Activated naive CD8-positive, alpha-beta T cell treated with anti-CD3 and anti-CD28 coated beads, Interleukin-2, amount 10 ng/mL, durations not matched to agents 7 days and 5 days (primary cell): ENCODE data around the gene PDS5B. TPM values are rescaled to one million over a fixed set of nuclear protein-coding genes. Genes with fewer than 3 reads are reported as not detected.
"Not testable (repeated sequence)": the region's sequence is repeated elsewhere in the genome, so short reads cannot be mapped to it uniquely, and the experiment has no call there.

ENCODE experiments used
- ATAC-seq: fragments of 150-1000 bp; cut with Tn5 transposase; one replicate; pipeline ENCODE4 v1.10.0; 2021; ENCODE audit warnings: low read depth, moderate library complexity
- POLR2A ChIA-PET: fragments of 350-600 bp; sonication (Branson Sonifier 250); formaldehyde crosslinking; loops from one replicate; lab custom pipeline; 2021; ENCODE audit warnings: antibody characterized with exemption; lab: Charles Lee
- DNase-seq: peaks from one replicate; pipeline ENCODE4 v3.0.0; 2021
- H3K27ac Mint-ChIP-seq: one replicate; pipeline ENCODE4 v1.8.0; 2022; ENCODE audit warnings: mild to moderate bottlenecking, mixed read lengths
- H3K27me3 Mint-ChIP-seq: one replicate; pipeline ENCODE4 v1.8.0; 2022; ENCODE audit warnings: mild to moderate bottlenecking, moderate library complexity, mixed read lengths
- H3K36me3 Mint-ChIP-seq: one replicate; pipeline ENCODE4 v1.8.0; 2021; ENCODE audit warnings: mild to moderate bottlenecking, mixed read lengths
- H3K4me1 Mint-ChIP-seq: one replicate; pipeline ENCODE4 v1.8.0; 2021; ENCODE audit warnings: mixed read lengths
- H3K4me3 Mint-ChIP-seq: one replicate; pipeline ENCODE4 v1.8.0; 2022; ENCODE audit warnings: mild to moderate bottlenecking, moderate library complexity, mixed read lengths
- H3K9me3 Mint-ChIP-seq: one replicate; pipeline ENCODE4 v1.8.0; 2021; ENCODE audit warnings: mixed read lengths
- total RNA-seq, 2 experiments: library from RNA; stranded (reverse); gene quantifications; one replicate each; pipeline ENCODE4 v1.2.3, GENCODE V29; 2021

Gene PDS5B
- total RNA-seq, 2 experiments from 2014 or later = 64.8 to 71.3 TPM

- POLR2A ChIA-PET = no interaction called here
- Mint-ChIP-seq H3K9me3 (no peaks in the 10 kb centered on the region), H3K4me3 (no peak overlapping the region), H3K36me3 (peaks cover 61% of the 10 kb centered on the region), H3K4me1 (no peaks in the 10 kb centered on the region), H3K27ac (no peak overlapping the region), H3K27me3 (no peaks in the 10 kb centered on the region)
- ATAC-seq = no peak
- DNase-seq = no peak
Observed at GRCh38 chr13:32682740-32683139, 96.5 kb downstream of the PDS5B start.

GRCh38 chr13:32687275-32687674, 101.0 kb downstream of the PDS5B start:
- H3K9me3 Mint-ChIP-seq = no peaks in the 10 kb centered on the region
- H3K36me3 Mint-ChIP-seq = peaks cover 30% of the 10 kb centered on the region
- no peaks in the 10 kb centered on the region for H3K4me1 Mint-ChIP-seq
- DNase-seq = no peak
- no peak overlapping the region for H3K27ac Mint-ChIP-seq
- H3K4me3 Mint-ChIP-seq = no peak overlapping the region
- ATAC-seq = no peak
- POLR2A ChIA-PET = no interaction called here
- no peaks in the 10 kb centered on the region for H3K27me3 Mint-ChIP-seq

GRCh38 chr13:32695602-32696250, 109.5 kb downstream of the PDS5B start:
- no peaks in the 10 kb centered on the region for H3K9me3 Mint-ChIP-seq
- ATAC-seq (no peak), DNase-seq (no peak)
- H3K27ac Mint-ChIP-seq = no peak overlapping the region
- no peak overlapping the region for H3K4me3 Mint-ChIP-seq
- H3K27me3 Mint-ChIP-seq = no peaks in the 10 kb centered on the region
- H3K36me3 Mint-ChIP-seq = peaks cover 30% of the 10 kb centered on the region
- POLR2A ChIA-PET = no interaction called here
- peaks cover 1% of the 10 kb centered on the region for H3K4me1 Mint-ChIP-seq

GRCh38 chr13:32707471-32707870, 121.2 kb downstream of the PDS5B start:
- no peak overlapping the region for H3K4me3 Mint-ChIP-seq
- peaks cover 48% of the 10 kb centered on the region for H3K36me3 Mint-ChIP-seq
- H3K27ac Mint-ChIP-seq = no peak overlapping the region
- peaks cover 11% of the 10 kb centered on the region for H3K4me1 Mint-ChIP-seq
- DNase-seq (no peak), ATAC-seq (no peak)
- peaks cover 8% of the 10 kb centered on the region for H3K9me3 Mint-ChIP-seq
- POLR2A ChIA-PET = no interaction called here
- no peaks in the 10 kb centered on the region for H3K27me3 Mint-ChIP-seq

GRCh38 chr13:32713397-32713796, 127.1 kb downstream of the PDS5B start:
- no peak for ATAC-seq

GRCh38 chr13:32716201-32716600, 129.9 kb downstream of the PDS5B start:
- ATAC-seq, H3K27me3 Mint-ChIP-seq, DNase-seq, H3K4me3 Mint-ChIP-seq, H3K4me1 Mint-ChIP-seq, H3K27ac Mint-ChIP-seq, POLR2A ChIA-PET: not testable (repeated sequence)
- H3K36me3 Mint-ChIP-seq = peaks cover 63% of the 10 kb centered on the region
- peaks cover 28% of the 10 kb centered on the region for H3K9me3 Mint-ChIP-seq

More at GRCh38 chr13:32713397-32713796, 127.1 kb downstream of the PDS5B start:
- POLR2A ChIA-PET = no interaction called here
- no peak for DNase-seq
- Mint-ChIP-seq H3K27me3 (no peaks in the 10 kb centered on the region), H3K4me1 (no peaks in the 10 kb centered on the region), H3K27ac (no peak overlapping the region), H3K36me3 (peaks cover 60% of the 10 kb centered on the region), H3K9me3 (peaks cover 26% of the 10 kb centered on the region), H3K4me3 (no peak overlapping the region)

GRCh38 chr13:32720026-32720425, 133.8 kb downstream of the PDS5B start:
- DNase-seq = no peak
- Mint-ChIP-seq H3K36me3 (peaks cover 53% of the 10 kb centered on the region), H3K4me1 (peaks cover 8% of the 10 kb centered on the region), H3K27me3 (no peaks in the 10 kb centered on the region), H3K4me3 (no peak overlapping the region), H3K9me3 (peaks cover 6% of the 10 kb centered on the region), H3K27ac (no peak overlapping the region)
- no peak for ATAC-seq
- POLR2A ChIA-PET = no interaction called here

GRCh38 chr13:32721131-32722034, 135.1 kb downstream of the PDS5B start:
- H3K27me3 Mint-ChIP-seq, H3K9me3 Mint-ChIP-seq, H3K27ac Mint-ChIP-seq, DNase-seq, H3K4me1 Mint-ChIP-seq, H3K4me3 Mint-ChIP-seq, ATAC-seq, POLR2A ChIA-PET: not testable (repeated sequence)
- peaks cover 50% of the 10 kb centered on the region for H3K36me3 Mint-ChIP-seq

GRCh38 chr13:32722340-32722739, 136.1 kb downstream of the PDS5B start:
- POLR2A ChIA-PET = no interaction called here
- Mint-ChIP-seq H3K27ac (no peak overlapping the region), H3K27me3 (no peaks in the 10 kb centered on the region), H3K4me3 (no peak overlapping the region), H3K4me1 (peaks cover 10% of the 10 kb centered on the region), H3K9me3 (peaks cover 4% of the 10 kb centered on the region), H3K36me3 (peaks cover 55% of the 10 kb centered on the region)
- DNase-seq (no peak), ATAC-seq (no peak)

GRCh38 chr13:32723987-32724386, 137.7 kb downstream of the PDS5B start:
- H3K27ac Mint-ChIP-seq = no peak overlapping the region
- POLR2A ChIA-PET = no interaction called here
- H3K36me3 Mint-ChIP-seq = peaks cover 58% of the 10 kb centered on the region

GRCh38 chr13:32726374-32727037, 140.3 kb downstream of the PDS5B start:
- Mint-ChIP-seq H3K27ac (no peak overlapping the region), H3K4me3 (no peak overlapping the region), H3K36me3 (peaks cover 67% of the 10 kb centered on the region), H3K27me3 (no peaks in the 10 kb centered on the region), H3K9me3 (peaks cover 5% of the 10 kb centered on the region), H3K4me1 (peaks cover 20% of the 10 kb centered on the region)
- DNase-seq (no peak), ATAC-seq (no peak)
- POLR2A ChIA-PET = no interaction called here

More at GRCh38 chr13:32723987-32724386, 137.7 kb downstream of the PDS5B start:
- ATAC-seq = no peak
- DNase-seq = no peak
- H3K27me3 Mint-ChIP-seq = no peaks in the 10 kb centered on the region
- no peak overlapping the region for H3K4me3 Mint-ChIP-seq
- peaks cover 12% of the 10 kb centered on the region for H3K4me1 Mint-ChIP-seq
- H3K9me3 Mint-ChIP-seq = peaks cover 4% of the 10 kb centered on the region

GRCh38 chr13:32728327-32728726, 142.1 kb downstream of the PDS5B start:
- H3K9me3 Mint-ChIP-seq = peaks cover 5% of the 10 kb centered on the region
- peaks cover 56% of the 10 kb centered on the region for H3K36me3 Mint-ChIP-seq
- no peaks in the 10 kb centered on the region for H3K27me3 Mint-ChIP-seq
- no peak overlapping the region for H3K4me3 Mint-ChIP-seq
- POLR2A ChIA-PET = no interaction called here
- peaks cover 20% of the 10 kb centered on the region for H3K4me1 Mint-ChIP-seq
- ATAC-seq = no peak
- no peak overlapping the region for H3K27ac Mint-ChIP-seq
- no peak for DNase-seq

- Mint-ChIP-seq H3K4me1 (peaks cover 22% of the 10 kb centered on the region), H3K36me3 (peaks cover 59% of the 10 kb centered on the region)
- H3K27me3 Mint-ChIP-seq, H3K4me3 Mint-ChIP-seq, POLR2A ChIA-PET, H3K27ac Mint-ChIP-seq, DNase-seq, ATAC-seq, H3K9me3 Mint-ChIP-seq: not testable (repeated sequence)
Observed at GRCh38 chr13:32729097-32729496, 142.8 kb downstream of the PDS5B start.
